Heart left ventricle (tissue), 16 donors: ENCODE results near the gene COPS9. TPM values are rescaled to one million over a fixed set of nuclear protein-coding genes. Genes with fewer than 3 reads are reported as not detected.

Experiments used
- ATAC-seq, 4 donors: fragments of 200-7000 bp; cut with Tn5 transposase; one replicate each; pipeline ENCODE4 v1.9.1; 2020 to 2022; ENCODE audit warnings: moderate library complexity in 4 of 4, mild to moderate bottlenecking in 3 of 4, moderate number of reproducible peaks in 1 of 4
- DNase-seq, 5 donors: peaks; one replicate each; pipeline ENCODE4 v3.0.0-alpha.2; 2020
- H3K27ac ChIP-seq, 12 donors: fragments of 200-600 bp; sonication (generic) in 4 of 12; one replicate each; pipeline versions ENCODE4 v1.5.0 to v1.8.0; 2016 to 2022; ENCODE audit warnings: mild to moderate bottlenecking in 2 of 12
- H3K27me3 ChIP-seq, 9 donors: fragments of 200-600 bp; sonication (generic) in 2 of 9; one replicate each; pipeline versions ENCODE4 v1.5.1 to v1.8.0; 2016 to 2022; ENCODE audit warnings: mild to moderate bottlenecking in 3 of 9
- H3K36me3 ChIP-seq, 9 donors: fragments of 200-600 bp; sonication (generic) in 2 of 9; one replicate each; pipeline versions ENCODE4 v1.5.0 to v1.8.0; 2018 to 2022; ENCODE audit warnings: mild to moderate bottlenecking in 2 of 9
- H3K4me1 ChIP-seq, 12 donors: fragments of 200-600 bp; sonication (generic) in 4 of 12; one replicate each; pipeline versions ENCODE4 v1.5.0 to v1.8.0; 2016 to 2022; ENCODE audit warnings: mild to moderate bottlenecking in 3 of 12
- H3K4me3 ChIP-seq, 12 donors: fragments of 200-600 bp; sonication (generic) in 4 of 12; one replicate each; pipeline versions ENCODE4 v1.5.0 to v1.8.0; 2017 to 2022; ENCODE audit warnings: mild to moderate bottlenecking in 9 of 12, moderate library complexity in 4 of 12
- H3K9me3 ChIP-seq, 12 donors: fragments of 200-600 bp; sonication (generic) in 4 of 12; one replicate each; pipeline versions ENCODE4 v1.5.0 to v1.8.0; 2016 to 2022; ENCODE audit warnings: mild to moderate bottlenecking in 1 of 12
- POLR2A ChIP-seq, 2 donors: fragments of 450-650 bp; IDR thresholded peaks; one replicate each; pipeline ENCODE4 v1.6.1; 2017; ENCODE audit warnings: antibody characterized with exemption in 2 of 2, mild to moderate bottlenecking in 2 of 2, moderate library complexity in 2 of 2
- WGBS, 4 donors: extraction: QIAGEN DNeasy Blood & Tissue Kit in 2 of 4; methylation state at CpG; one replicate each; pipeline versions ENCODE4 v1.1.5 to v1.1.7; 2013 to 2018; 5-methylcytosine and 5-hydroxymethylcytosine counted together
- intact Hi-C, 10 donors: fragments of 100-400 bp; cut with DNase I; formaldehyde crosslinking; loops; one replicate each; pipeline versions ENCODE4 v1.11.1 to v1.14.2; 2022
- polyA plus RNA-seq, 2 donors: library from polyadenylated mRNA; stranded (reverse); fragments of 200-250 nt; gene quantifications; one replicate each; pipeline ENCODE4 v1.2.3, GENCODE V29; 2013
- total RNA-seq, 9 donors: library from RNA; depleted of rRNA in 2 of 9; stranded (reverse); fragments of >200 nt in 2 of 9; fragmentation: NEBNext Ultra II Directional in 3 of 9; extraction: Animal tissue kit (Norgen Biotek cat#: 25700) in 3 of 9; gene quantifications; one replicate each; pipeline versions ENCODE4 v1.1.0 to v1.2.4, GENCODE V29; 2016 to 2023
- TF ChIP-seq, protein P1 (sequence below), 12 donors: fragments of 200-600 bp; sonication (generic) in 4 of 12; IDR thresholded peaks; one replicate each; pipeline versions ENCODE4 v1.5.0 to v1.8.0; 2018 to 2022; ENCODE audit warnings: antibody characterized with exemption in 12 of 12, mild to moderate bottlenecking in 5 of 12
- donor health status: ischemic (EF 13 %, LVEDD 7.1; RV severe dilation, severe dysfunction).
- donor health status: healthy with polysubstance abuse.
- donor health status: DM: no; HTN: yes; CAD: no.
- donor health status: DM: no; HTN: no; CAD: no.
- donor health status: ischemic (EF 25% LVEDD 6.9; RV normal size, moderate dysfunction).
- donor health status: ischemic (EF 25% LVEDD 5.7; RV mildly dilated, moderate dysfunction).
- donor health status: healthy.
- donor health status: DM: yes; HTN: yes; CAD: no.
- donor health status: ischemic (EF 35%, LVEDD 5.7; RV mildly dilated, moderate dysfunction).
- donor health status: nonischemic (EF 11% LVEDD 7.7; RV severe dilation, severe dysfunction).
- donor health status: DM: yes; HTN: yes; CAD: no.
- donor health status: PGD.
- donor health status: ischemic (EF 29% LVEDD 5.4; RV normal size, mild dysfunction).
- donor health status: nonischemic (EF 23%, LVEDD 6.1; RV moderate dilation, normal function).

The COPS9 gene
- total and polyA plus RNA-seq, 11 donors, result 130 to 664 (median 178) TPM

DNA sequence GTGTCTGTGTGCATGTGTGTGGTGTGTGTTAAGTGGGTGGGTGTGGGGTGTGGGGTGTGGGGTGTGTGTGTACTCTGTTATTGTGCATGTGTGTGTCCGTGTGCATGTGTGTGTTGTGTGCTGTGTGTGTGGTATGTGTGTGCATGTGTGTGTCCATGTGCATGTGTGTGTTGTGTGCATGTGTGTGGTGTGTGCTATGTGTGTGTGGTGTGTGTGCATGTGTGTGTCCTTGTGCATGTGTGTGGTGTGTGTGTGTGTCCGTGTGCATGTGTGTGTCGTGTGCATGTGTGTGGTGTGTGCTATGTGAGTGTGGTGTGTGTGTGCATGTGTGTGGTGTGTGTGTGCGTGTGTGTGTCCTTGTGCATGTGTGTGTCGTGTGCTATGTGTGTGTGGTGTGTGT lies 11.3 kb upstream of the COPS9 start:
- Histone ChIP-seq H3K27me3 (peaks cover 0 to 35% (median 5%) of the 10 kb centered on the region in 9 donors), H3K9me3 (no peaks in the 10 kb centered on the region), H3K36me3 (no peaks in the 10 kb centered on the region), H3K4me3 (no peak overlapping the region), H3K27ac (no peak overlapping the region), H3K4me1 (peaks cover 0 to 6% (median 0%) of the 10 kb centered on the region in 12 donors)
- ATAC-seq (no peak), DNase-seq (no peak)
- 86 to 94% (median 89%) methylated on average over 5 of the region's 5 CpGs for WGBS, 4 donors
- TF ChIP-seq, protein P1, sequence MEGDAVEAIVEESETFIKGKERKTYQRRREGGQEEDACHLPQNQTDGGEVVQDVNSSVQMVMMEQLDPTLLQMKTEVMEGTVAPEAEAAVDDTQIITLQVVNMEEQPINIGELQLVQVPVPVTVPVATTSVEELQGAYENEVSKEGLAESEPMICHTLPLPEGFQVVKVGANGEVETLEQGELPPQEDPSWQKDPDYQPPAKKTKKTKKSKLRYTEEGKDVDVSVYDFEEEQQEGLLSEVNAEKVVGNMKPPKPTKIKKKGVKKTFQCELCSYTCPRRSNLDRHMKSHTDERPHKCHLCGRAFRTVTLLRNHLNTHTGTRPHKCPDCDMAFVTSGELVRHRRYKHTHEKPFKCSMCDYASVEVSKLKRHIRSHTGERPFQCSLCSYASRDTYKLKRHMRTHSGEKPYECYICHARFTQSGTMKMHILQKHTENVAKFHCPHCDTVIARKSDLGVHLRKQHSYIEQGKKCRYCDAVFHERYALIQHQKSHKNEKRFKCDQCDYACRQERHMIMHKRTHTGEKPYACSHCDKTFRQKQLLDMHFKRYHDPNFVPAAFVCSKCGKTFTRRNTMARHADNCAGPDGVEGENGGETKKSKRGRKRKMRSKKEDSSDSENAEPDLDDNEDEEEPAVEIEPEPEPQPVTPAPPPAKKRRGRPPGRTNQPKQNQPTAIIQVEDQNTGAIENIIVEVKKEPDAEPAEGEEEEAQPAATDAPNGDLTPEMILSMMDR (IDR thresholded peaks at IDR 0.05), result no peak
- no peak for TF ChIP-seq POLR2A (IDR thresholded peaks at IDR 0.05)
- intact Hi-C loops, result loop anchor here in 4 of 10 donors (10.0 kb wide), 2 partner anchors 213 to 1113 kb away; no protein-coding TSS in a partner anchor

DNA sequence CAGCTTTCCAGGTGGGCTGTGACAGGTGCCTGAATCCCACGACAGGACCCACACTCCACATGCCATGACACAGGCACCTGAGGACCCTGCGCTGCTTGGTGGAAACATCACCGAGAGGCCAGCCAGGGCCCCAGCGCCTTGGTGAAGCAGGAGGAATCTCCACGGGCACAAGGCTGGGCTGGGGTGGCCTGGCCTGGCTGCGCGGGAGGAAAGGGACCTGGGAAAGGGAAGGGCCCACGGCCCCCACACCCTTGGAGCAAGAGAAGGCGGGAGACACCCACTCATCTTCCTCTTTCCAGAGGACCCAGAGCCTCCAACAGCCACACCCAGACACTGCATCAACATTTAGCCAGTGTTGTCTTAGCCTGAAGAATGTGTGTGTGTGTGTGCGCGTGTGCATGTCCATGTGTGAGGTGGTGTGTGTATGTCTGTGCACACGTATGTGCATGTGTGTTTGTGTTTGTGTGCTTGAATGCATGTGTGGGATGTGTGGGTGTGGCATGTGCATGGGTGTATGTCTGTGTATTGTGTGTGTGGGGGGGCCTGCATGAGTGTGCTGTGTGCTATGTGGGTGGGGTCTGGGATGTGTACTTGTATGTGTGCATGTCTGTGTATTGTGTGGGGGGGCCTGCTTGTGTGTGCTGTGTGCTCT lies 10.6 kb upstream of the COPS9 start:
- Histone ChIP-seq H3K4me3 (no peak overlapping the region), H3K27ac (no peak overlapping the region), H3K36me3 (no peaks in the 10 kb centered on the region), H3K27me3 (peaks cover 0 to 35% (median 5%) of the 10 kb centered on the region in 9 donors), H3K9me3 (no peaks in the 10 kb centered on the region), H3K4me1 (peaks cover 0 to 6% (median 0%) of the 10 kb centered on the region in 12 donors)
- no peak for DNase-seq
- ATAC-seq, result no peak
- WGBS, 4 donors, result 70 to 79% (median 77%) methylated on average over 8 to 12 of the region's 12 CpGs
- TF ChIP-seq POLR2A (IDR thresholded peaks at IDR 0.05), result no peak
- TF ChIP-seq, protein P1 (IDR thresholded peaks at IDR 0.05), result no peak
- intact Hi-C loops, result loop anchor here in 4 of 10 donors (10.0 kb wide), 2 partner anchors 212 to 1112 kb away; no protein-coding TSS in a partner anchor

DNA sequence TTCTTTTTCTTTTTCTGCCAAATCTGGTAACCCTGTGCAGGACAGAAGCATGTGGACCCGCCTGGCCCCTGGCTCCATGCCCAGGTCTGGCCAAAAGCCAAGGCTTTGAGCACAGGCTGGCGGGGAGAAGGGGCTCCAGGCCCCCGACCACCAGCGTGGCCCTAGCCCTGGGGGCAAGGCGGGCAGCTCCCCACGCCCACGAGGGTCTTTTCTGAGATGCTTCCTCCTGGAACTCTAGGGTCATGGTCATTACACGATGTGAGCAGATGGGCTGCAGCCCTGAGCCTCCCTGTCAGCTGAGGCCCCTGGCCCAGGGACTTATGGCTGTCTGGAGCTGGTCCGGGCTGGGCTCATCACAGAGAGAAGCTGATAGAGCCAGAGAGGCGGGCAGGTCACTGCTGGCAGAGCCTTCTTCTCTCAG lies 10.0 kb upstream of the COPS9 start:
- Histone ChIP-seq H3K9me3 (no peaks in the 10 kb centered on the region), H3K36me3 (no peaks in the 10 kb centered on the region), H3K4me1 (peaks cover 0 to 6% (median 0%) of the 10 kb centered on the region in 12 donors), H3K4me3 (no peak overlapping the region), H3K27me3 (peaks cover 0 to 35% (median 5%) of the 10 kb centered on the region in 9 donors), H3K27ac (no peak overlapping the region)
- no peak for ATAC-seq
- 16 to 30% (median 26%) methylated on average over 8 to 10 of the region's 10 CpGs for WGBS, 4 donors
- DNase-seq, result no peak
- intact Hi-C loops, result loop anchor here in 4 of 10 donors (10.0 kb wide), 2 partner anchors 211 to 1111 kb away; no protein-coding TSS in a partner anchor
- TF ChIP-seq, protein P1 (IDR thresholded peaks at IDR 0.05), result no peak
- no peak for TF ChIP-seq POLR2A (IDR thresholded peaks at IDR 0.05)

DNA sequence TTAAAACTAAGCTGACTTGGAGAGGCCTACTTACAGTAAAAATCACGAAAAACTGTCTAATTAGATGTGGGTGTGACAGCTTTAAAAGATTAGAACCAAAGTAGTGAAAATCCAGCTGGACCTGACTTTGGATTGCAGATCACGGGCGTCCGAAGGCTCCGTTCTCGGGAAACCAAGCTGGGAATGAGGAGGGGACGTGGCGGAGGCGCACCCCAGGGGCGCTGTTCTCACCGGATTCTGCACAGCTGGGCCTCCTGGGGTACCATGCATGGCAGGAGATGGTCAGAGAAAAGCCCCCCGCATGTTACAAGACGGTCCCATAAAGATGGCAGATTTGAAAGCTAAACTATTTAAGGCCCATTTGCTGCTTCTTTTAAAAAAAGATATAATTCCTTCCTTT lies 9.4 kb upstream of the COPS9 start:
- no peak for DNase-seq
- no peak for ATAC-seq
- H3K9me3 ChIP-seq, result no peaks in the 10 kb centered on the region
- H3K4me1 ChIP-seq, result peaks cover 0 to 6% (median 0%) of the 10 kb centered on the region in 12 donors
- no peaks in the 10 kb centered on the region for H3K36me3 ChIP-seq
- TF ChIP-seq, protein P1 (IDR thresholded peaks at IDR 0.05), result no peak
- no peak for TF ChIP-seq POLR2A (IDR thresholded peaks at IDR 0.05)
- H3K4me3 ChIP-seq, result no peak overlapping the region
- H3K27ac ChIP-seq, result no peak overlapping the region
- 61 to 71% (median 68%) methylated on average over 13 of the region's 13 CpGs for WGBS, 4 donors
- peaks cover 0 to 34% (median 5%) of the 10 kb centered on the region in 9 donors for H3K27me3 ChIP-seq
- intact Hi-C loops, result loop anchor here in 4 of 10 donors (10.0 kb wide), 2 partner anchors 211 to 1111 kb away; no protein-coding TSS in a partner anchor
